DOHH2 (cell line): ENCODE results near the gene H1-8.

Experiments used
- H3F3A ChIP-seq: fragments of 200-600 bp; sonication (generic), shearing (Covaris generic); 2 replicates; pipeline ENCODE4 v1.6.0; 2016; ENCODE audit warnings: antibody characterized with exemption, mild to moderate bottlenecking; ENCODE audit not compliant: control insufficient read depth, insufficient read depth
- H3K27ac ChIP-seq: fragments of 200-600 bp; sonication (generic); 2 replicates; pipeline ENCODE4 v1.5.1; 2014; ENCODE audit warnings: low read depth, mild to moderate bottlenecking, low read length, moderate library complexity
- H3K27me3 ChIP-seq: fragments of 200-600 bp; sonication (generic); 2 replicates; pipeline ENCODE4 v1.6.1; 2014; ENCODE audit warnings: mild to moderate bottlenecking, low read length, mixed read lengths; ENCODE audit not compliant: control insufficient read depth
- H3K36me3 ChIP-seq: fragments of 200-600 bp; sonication (generic); 2 replicates; pipeline ENCODE4 v1.6.1; 2014; ENCODE audit warnings: mild to moderate bottlenecking, low read length, moderate library complexity, mixed read lengths; ENCODE audit not compliant: control insufficient read depth
- H3K4me1 ChIP-seq: fragments of 200-600 bp; sonication (generic); 2 replicates; pipeline ENCODE4 v1.6.1; 2014; ENCODE audit warnings: mild to moderate bottlenecking, low read length, mixed read lengths; ENCODE audit not compliant: control insufficient read depth
- H3K4me2 ChIP-seq: fragments of 200-600 bp; sonication (generic); 2 replicates; pipeline ENCODE4 v1.6.0; 2014; ENCODE audit warnings: mild to moderate bottlenecking, low read length, moderate library complexity
- H3K4me3 ChIP-seq: fragments of 200-600 bp; sonication (generic); 2 replicates; pipeline ENCODE4 v1.5.1; 2014; ENCODE audit warnings: mild to moderate bottlenecking, low read length, mixed read lengths
- H3K79me2 ChIP-seq: fragments of 200-600 bp; sonication (generic); 2 replicates; pipeline ENCODE4 v1.6.1; 2014; ENCODE audit warnings: mild to moderate bottlenecking, low read length, mixed read lengths; ENCODE audit not compliant: control insufficient read depth
- H3K9me2 ChIP-seq: fragments of 200-600 bp; sonication (generic); replicated peaks from 2 replicates; pipeline ENCODE4 v1.6.1; 2014; ENCODE audit warnings: mild to moderate bottlenecking, low read length, mixed read lengths; ENCODE audit not compliant: control insufficient read depth
- H3K9me3 ChIP-seq: fragments of 200-600 bp; sonication (generic); 2 replicates; pipeline ENCODE4 v1.6.1; 2014; ENCODE audit warnings: antibody characterized with exemption, low read length, mixed read lengths; ENCODE audit not compliant: control insufficient read depth, insufficient read depth
- H4K20me1 ChIP-seq: fragments of 200-600 bp; sonication (generic); 2 replicates; pipeline ENCODE4 v1.6.0; 2014; ENCODE audit warnings: low read depth, mild to moderate bottlenecking, antibody characterized with exemption, low read length, moderate library complexity; ENCODE audit not compliant: control insufficient read depth, insufficient read depth
- EZH2phosphoT487 ChIP-seq: fragments of 200-600 bp; sonication (generic); IDR thresholded peaks from 2 replicates; pipeline ENCODE4 v1.6.1; 2017; ENCODE audit warnings: borderline replicate concordance, mild to moderate bottlenecking, antibody characterized with exemption, low read length, moderate library complexity, mixed read lengths
- TF ChIP-seq, protein P1 (sequence below): fragments of 200-600 bp; sonication (generic); IDR thresholded peaks from one replicate; pipeline ENCODE4 v1.5.1; 2014; ENCODE audit warnings: antibody characterized with exemption, mild to moderate bottlenecking, low read depth, low read length; ENCODE audit not compliant: poor library complexity, severe bottlenecking

H1-8 gene

DNA sequence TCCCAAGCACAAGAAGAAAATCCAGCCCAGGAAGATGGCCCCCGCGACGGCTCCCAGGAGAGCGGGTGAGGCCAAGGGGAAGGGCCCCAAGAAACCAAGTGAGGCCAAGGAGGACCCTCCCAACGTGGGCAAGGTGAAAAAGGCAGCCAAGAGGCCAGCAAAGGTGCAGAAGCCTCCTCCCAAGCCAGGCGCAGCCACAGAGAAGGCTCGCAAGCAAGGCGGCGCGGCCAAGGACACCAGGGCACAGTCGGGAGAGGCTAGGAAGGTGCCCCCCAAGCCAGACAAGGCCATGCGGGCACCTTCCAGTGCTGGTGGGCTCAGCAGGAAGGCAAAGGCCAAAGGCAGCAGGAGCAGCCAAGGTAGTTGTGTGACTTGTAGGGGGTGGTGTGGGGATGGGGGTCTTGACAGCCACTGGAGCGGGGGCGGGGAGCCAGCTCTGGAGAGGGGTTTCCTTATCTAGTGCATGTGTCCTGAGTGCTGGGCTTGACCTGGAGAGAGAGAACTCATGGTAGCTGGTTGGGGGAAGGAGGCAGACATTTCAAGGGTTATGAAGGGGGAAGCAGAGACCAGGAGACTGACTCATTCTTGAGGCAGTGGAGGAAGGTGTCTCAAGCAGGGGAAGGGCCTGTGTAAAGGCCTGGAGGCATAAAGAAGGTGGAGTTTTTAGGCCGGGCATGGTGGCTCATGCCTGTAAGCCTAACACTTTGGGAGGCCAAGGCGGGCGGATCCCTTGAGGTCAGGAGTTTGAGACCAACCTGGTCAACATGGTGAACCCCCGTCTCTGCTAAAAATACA is 6.2 kb downstream of the H1-8 start:
- no peaks in the 10 kb centered on the region for H4K20me1 ChIP-seq
- H3K4me2 ChIP-seq, result no peak overlapping the region
- H3K9me2 ChIP-seq, result no peaks in the 10 kb centered on the region

DNA sequence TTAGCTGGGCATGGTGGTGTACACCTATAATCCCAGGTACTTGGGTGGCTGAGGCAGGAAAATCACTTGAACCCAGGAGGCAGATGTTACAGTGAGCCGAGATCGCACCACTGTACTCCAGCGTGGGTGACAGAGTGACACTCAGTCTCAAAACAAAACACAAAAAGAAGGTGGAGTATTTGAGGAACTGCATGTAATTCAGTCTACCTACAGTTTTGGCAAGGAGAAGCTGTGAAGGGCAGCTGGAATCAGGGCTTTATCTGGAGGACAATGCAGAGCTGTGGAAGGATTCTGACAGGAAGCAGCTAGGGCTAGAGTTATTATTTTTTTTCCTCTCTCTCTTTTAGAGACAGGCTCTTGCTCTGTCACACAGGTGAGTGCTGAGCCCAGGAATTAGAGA is 6.8 kb downstream of the H1-8 start:
- TF ChIP-seq EZH2phosphoT487, result no peak
- TF ChIP-seq, protein P1, sequence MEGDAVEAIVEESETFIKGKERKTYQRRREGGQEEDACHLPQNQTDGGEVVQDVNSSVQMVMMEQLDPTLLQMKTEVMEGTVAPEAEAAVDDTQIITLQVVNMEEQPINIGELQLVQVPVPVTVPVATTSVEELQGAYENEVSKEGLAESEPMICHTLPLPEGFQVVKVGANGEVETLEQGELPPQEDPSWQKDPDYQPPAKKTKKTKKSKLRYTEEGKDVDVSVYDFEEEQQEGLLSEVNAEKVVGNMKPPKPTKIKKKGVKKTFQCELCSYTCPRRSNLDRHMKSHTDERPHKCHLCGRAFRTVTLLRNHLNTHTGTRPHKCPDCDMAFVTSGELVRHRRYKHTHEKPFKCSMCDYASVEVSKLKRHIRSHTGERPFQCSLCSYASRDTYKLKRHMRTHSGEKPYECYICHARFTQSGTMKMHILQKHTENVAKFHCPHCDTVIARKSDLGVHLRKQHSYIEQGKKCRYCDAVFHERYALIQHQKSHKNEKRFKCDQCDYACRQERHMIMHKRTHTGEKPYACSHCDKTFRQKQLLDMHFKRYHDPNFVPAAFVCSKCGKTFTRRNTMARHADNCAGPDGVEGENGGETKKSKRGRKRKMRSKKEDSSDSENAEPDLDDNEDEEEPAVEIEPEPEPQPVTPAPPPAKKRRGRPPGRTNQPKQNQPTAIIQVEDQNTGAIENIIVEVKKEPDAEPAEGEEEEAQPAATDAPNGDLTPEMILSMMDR, result no peak
- no peak overlapping the region for H3K4me2 ChIP-seq
- no peaks in the 10 kb centered on the region for H4K20me1 ChIP-seq
- H3K4me3 ChIP-seq, result no peak overlapping the region
- H3K4me1 ChIP-seq, result no peaks in the 10 kb centered on the region
- H3K27me3 ChIP-seq, result peaks cover 2% of the 10 kb centered on the region; the same call in 1 of the 2 replicates
- H3K9me3 ChIP-seq, result no peaks in the 10 kb centered on the region
- H3K36me3 ChIP-seq, result no peaks in the 10 kb centered on the region
- H3K27ac ChIP-seq, result no peak overlapping the region
- no peaks in the 10 kb centered on the region for H3K9me2 ChIP-seq
- no peaks in the 10 kb centered on the region for H3K79me2 ChIP-seq
- H3F3A ChIP-seq, result no peaks in the 10 kb centered on the region

More for the DNA sequence above, 6.2 kb downstream of the H1-8 start:
- H3K9me3 ChIP-seq, result no peaks in the 10 kb centered on the region
- H3K4me1 ChIP-seq, result no peaks in the 10 kb centered on the region
- TF ChIP-seq, protein P1, result no peak
- no peak for TF ChIP-seq EZH2phosphoT487
- no peak overlapping the region for H3K4me3 ChIP-seq
- no peaks in the 10 kb centered on the region for H3K36me3 ChIP-seq
- no peak overlapping the region for H3K27ac ChIP-seq
- no peaks in the 10 kb centered on the region for H3F3A ChIP-seq
- H3K27me3 ChIP-seq, result no peaks in the 10 kb centered on the region
- no peaks in the 10 kb centered on the region for H3K79me2 ChIP-seq

DNA sequence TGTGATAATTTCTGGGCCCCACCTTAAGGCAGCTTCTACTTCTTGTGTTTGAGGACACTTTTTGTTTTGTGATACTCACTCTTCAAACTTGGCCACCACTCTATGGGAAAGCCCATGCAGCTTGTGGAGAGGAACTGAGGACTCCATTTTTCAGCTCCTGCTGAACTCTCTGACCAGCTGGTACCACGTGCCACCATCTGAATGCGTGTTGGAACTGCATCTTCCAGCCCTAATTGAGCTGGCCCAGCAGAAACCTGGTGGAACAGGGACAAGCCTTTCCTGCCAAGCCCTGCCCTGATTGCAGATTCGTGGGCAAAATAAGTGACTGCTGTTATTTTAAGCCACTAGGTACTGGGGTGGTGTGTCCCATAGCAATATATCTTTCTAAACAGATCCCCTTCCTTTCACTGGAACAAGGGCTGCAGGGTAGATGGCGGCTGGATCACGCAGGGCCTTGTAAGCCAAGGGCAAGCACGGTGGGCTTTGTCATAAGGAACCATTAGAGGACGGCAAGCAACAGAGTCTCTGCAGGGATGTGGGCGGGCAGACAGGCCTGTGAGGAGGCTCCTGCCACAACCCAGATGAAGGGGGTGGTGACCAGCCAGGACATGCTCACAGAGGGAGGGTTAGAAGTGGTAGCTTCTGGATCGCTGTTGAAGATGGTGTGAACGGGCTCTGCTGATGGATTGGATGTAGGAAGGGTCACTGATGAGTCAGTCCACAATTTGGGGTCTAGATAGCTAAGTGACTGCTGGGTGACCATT is 9.5 kb downstream of the H1-8 start:
- Histone ChIP-seq H3K27me3 (peaks cover 4% of the 10 kb centered on the region; the same call in 1 of the 2 replicates), H3F3A (no peaks in the 10 kb centered on the region), H3K79me2 (no peaks in the 10 kb centered on the region), H3K27ac (no peak overlapping the region), H3K9me2 (no peaks in the 10 kb centered on the region), H3K4me3 (no peak overlapping the region), H3K4me2 (no peak overlapping the region), H3K36me3 (no peaks in the 10 kb centered on the region), H4K20me1 (no peaks in the 10 kb centered on the region), H3K4me1 (no peaks in the 10 kb centered on the region), H3K9me3 (no peaks in the 10 kb centered on the region)
- TF ChIP-seq EZH2phosphoT487, result no peak
- TF ChIP-seq, protein P1, result no peak
